Upper lobe of right lung (tissue), 1 donor: Measurements from ENCODE around the gene ITCH. TPM values are rescaled to one million over a fixed set of nuclear protein-coding genes. Genes with fewer than 3 reads are reported as not detected.
A peak's percentile ranks its signal among the peaks of the same experiment; 100 is the strongest.

Experiments used
- ATAC-seq: fragments of 200-7000 bp; cut with Tn5 transposase; one replicate; pipeline ENCODE4 v1.9.1; 2020; ENCODE audit warnings: mild to moderate bottlenecking, moderate library complexity
- DNase-seq: peaks from one replicate; pipeline ENCODE4 v3.0.0-alpha.2; 2020
- H3K27ac ChIP-seq: fragments of 200-600 bp; one replicate; pipeline ENCODE4 v1.8.0; 2022
- H3K27me3 ChIP-seq: fragments of 200-600 bp; one replicate; pipeline ENCODE4 v1.8.0; 2022; ENCODE audit warnings: mild to moderate bottlenecking
- H3K36me3 ChIP-seq: fragments of 200-600 bp; one replicate; pipeline ENCODE4 v1.8.0; 2022
- H3K4me1 ChIP-seq: fragments of 200-600 bp; one replicate; pipeline ENCODE4 v1.8.0; 2022
- H3K4me3 ChIP-seq: fragments of 200-600 bp; one replicate; pipeline ENCODE4 v1.8.0; 2022; ENCODE audit warnings: mild to moderate bottlenecking
- H3K9me3 ChIP-seq: fragments of 200-600 bp; one replicate; pipeline ENCODE4 v1.8.0; 2022
- intact Hi-C: fragments of 100-400 bp; cut with DNase I; formaldehyde crosslinking; loops from one replicate; pipeline ENCODE4 v1.11.0; 2022
- total RNA-seq: library from RNA; stranded (reverse); fragmentation: NEBNext Ultra II Directional; extraction: Animal tissue kit (Norgen Biotek cat#: 25700); gene quantifications from one replicate; pipeline ENCODE4 v1.2.1, GENCODE V29; 2021
- TF ChIP-seq, protein P1 (sequence below): fragments of 200-600 bp; IDR thresholded peaks from one replicate; pipeline ENCODE4 v1.8.0; 2022; ENCODE audit warnings: antibody characterized with exemption
- donor health status: DM: no; HTN: yes; CAD: no; lungs with severe emphysema.

Gene ITCH
- total RNA-seq, 1 donor from 2014 or later, result 65.6 TPM

DNA sequence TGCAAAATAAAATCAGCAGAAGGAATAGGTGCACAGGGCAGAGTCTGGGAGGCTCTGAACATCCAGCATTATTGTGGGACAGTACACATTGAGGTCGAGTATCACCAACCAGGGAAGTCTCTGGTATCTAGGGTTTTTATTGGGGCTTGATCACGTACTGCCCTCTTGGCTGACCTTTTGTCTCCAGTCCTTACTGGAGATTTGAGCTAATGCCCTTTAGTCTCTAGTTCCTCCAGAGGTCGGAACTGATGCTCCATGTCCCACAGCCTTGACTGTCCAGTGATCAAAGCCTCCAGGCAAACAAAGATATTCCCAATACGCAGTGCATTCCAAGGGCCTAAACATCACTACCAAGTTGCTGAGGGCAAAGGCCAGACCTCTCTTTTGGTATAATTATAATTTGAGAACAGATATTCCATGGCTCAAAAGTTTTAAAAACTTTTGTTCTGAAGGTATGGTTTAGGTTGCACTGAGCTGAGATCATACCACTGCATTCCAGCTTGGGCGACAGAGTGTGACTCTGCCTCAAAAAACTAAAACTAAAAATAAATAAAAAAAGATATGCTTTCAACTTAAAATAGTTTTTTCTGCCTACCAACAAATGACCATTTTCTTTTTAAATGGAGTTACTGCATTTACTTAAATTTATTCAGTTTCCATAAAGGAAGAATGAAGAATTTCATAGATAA, 96.3 kb downstream of the ITCH start:
- H3K27ac ChIP-seq, result no peak overlapping the region

DNA sequence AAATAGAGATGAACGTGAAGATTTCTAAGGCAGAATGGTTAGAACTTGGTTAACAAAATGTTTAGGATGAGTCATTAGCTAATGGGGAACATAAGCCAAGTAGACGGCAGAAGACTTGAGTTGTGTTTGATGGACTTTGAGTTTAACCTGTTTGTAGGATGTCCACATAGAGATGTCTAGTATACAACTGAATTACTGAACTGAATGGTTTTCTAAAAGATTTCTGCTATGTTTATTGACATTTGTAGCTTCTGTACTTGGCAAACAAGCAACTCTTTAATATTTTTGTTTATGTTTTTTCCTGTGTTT, 98.7 kb downstream of the ITCH start:
- no peaks in the 10 kb centered on the region for H3K4me1 ChIP-seq
- no peaks in the 10 kb centered on the region for H3K27me3 ChIP-seq
- ATAC-seq (no peak), DNase-seq (no peak)
- no peak overlapping the region for H3K4me3 ChIP-seq
- TF ChIP-seq, protein P1, sequence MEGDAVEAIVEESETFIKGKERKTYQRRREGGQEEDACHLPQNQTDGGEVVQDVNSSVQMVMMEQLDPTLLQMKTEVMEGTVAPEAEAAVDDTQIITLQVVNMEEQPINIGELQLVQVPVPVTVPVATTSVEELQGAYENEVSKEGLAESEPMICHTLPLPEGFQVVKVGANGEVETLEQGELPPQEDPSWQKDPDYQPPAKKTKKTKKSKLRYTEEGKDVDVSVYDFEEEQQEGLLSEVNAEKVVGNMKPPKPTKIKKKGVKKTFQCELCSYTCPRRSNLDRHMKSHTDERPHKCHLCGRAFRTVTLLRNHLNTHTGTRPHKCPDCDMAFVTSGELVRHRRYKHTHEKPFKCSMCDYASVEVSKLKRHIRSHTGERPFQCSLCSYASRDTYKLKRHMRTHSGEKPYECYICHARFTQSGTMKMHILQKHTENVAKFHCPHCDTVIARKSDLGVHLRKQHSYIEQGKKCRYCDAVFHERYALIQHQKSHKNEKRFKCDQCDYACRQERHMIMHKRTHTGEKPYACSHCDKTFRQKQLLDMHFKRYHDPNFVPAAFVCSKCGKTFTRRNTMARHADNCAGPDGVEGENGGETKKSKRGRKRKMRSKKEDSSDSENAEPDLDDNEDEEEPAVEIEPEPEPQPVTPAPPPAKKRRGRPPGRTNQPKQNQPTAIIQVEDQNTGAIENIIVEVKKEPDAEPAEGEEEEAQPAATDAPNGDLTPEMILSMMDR, result no peak
- no peaks in the 10 kb centered on the region for H3K9me3 ChIP-seq
- H3K36me3 ChIP-seq, result peaks cover 76% of the 10 kb centered on the region
- no peak overlapping the region for H3K27ac ChIP-seq
- intact Hi-C loops, result no loop called here

More for the DNA sequence above, 96.3 kb downstream of the ITCH start:
- no peaks in the 10 kb centered on the region for H3K27me3 ChIP-seq
- TF ChIP-seq, protein P1, result no peak
- no peaks in the 10 kb centered on the region for H3K4me1 ChIP-seq
- DNase-seq (no peak), ATAC-seq (no peak)
- H3K36me3 ChIP-seq, result peaks cover 83% of the 10 kb centered on the region
- no peak overlapping the region for H3K4me3 ChIP-seq
- intact Hi-C loops, result no loop called here
- no peaks in the 10 kb centered on the region for H3K9me3 ChIP-seq

DNA sequence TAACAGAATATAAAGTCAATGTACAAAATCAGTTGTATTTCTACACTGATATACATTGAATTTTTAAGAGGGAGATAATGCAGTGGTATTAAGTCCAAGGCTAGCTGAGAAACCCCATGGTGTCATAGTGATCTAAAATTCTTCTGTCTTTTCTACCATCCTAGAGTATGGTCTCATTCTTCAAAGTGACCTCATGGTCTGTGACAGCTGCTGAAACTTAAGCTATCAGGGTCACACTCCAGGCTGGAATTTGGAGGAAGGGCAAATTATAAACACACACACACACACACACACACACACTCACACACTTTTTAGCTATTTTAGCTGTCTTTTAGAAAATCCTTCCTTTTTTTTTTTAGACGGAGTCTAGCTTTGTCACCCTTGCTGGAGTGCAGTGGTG, 105.9 kb downstream of the ITCH start:
- Histone ChIP-seq H3K9me3 (no peaks in the 10 kb centered on the region), H3K27ac (no peak overlapping the region), H3K4me1 (no peaks in the 10 kb centered on the region), H3K27me3 (no peaks in the 10 kb centered on the region), H3K36me3 (peaks cover 52% of the 10 kb centered on the region), H3K4me3 (no peak overlapping the region)
- intact Hi-C loops, result no loop called here
- DNase-seq (no peak), ATAC-seq (no peak)
- TF ChIP-seq, protein P1, result no peak

DNA sequence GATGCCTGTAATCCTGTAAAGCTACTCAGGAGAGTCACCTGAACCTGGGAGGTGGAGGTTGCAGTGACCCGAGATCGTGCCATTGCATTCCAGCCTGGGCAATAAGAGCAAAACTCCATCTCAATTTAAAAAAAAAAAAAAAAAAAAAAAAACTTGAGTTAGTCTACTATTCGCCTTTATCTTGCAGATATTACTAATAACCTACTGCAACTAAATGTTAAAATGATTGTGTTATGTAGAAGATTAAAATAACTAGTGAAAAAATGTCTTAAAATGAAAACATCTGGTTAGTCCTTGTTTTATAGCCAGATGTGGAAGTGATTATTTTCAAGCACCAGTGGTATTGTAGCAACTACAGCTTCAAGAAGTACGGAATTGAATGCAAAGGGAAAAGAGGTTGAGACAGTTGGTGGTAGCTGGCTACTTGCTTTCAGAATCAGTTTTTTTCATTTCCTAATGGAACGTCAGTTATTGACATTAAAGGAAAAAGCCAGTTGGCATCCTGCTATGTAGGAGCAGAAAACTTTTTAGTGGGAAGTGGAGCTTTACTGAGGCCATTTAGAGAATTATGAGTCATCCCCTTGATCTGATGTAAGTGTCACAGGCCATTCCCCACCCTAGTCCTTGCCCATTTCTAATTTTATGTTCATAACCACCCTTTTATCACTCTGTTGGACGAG, 109.3 kb downstream of the ITCH start:
- Histone ChIP-seq H3K4me3 (no peak overlapping the region), H3K36me3 (peaks cover 42% of the 10 kb centered on the region), H3K27me3 (no peaks in the 10 kb centered on the region), H3K4me1 (no peaks in the 10 kb centered on the region), H3K9me3 (no peaks in the 10 kb centered on the region), H3K27ac (no peak overlapping the region)
- ATAC-seq, result peak; percentile 72
- intact Hi-C loops, result no loop called here
- DNase-seq, result no peak
- TF ChIP-seq, protein P1, result no peak

DNA sequence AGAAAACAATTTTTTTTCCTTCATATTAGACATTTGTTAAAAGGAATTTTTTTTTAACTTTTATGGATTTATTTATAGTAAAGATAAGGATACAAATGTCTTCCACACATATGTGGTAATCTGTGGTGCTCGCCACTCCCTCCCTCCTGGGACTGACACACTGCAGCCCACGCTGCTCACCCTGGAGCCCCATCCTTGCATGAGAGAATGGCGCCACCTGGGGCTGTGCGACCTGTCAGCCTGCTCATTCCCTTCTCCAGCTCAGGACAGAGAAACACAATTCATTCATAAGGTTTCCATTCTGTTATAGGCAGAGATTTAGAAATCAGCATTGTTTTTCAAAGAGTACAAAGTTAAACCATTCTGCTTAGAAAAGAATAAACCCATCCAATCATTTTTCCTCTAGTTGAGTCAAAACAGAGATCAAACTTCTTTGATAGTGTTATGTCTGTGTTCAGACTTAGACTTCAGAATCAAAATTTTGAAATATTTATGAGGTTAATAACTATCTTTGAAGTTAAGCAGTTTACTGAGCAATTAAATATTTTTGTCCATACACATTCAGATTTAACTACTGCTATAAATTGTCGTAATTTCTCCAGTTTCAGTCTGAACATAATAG, 110.3 kb downstream of the ITCH start:
- H3K4me1 ChIP-seq, result no peaks in the 10 kb centered on the region
- intact Hi-C loops, result no loop called here
- H3K27ac ChIP-seq, result no peak overlapping the region
- no peaks in the 10 kb centered on the region for H3K27me3 ChIP-seq
- DNase-seq (no peak), ATAC-seq (peak; percentile 71)
- H3K4me3 ChIP-seq, result no peak overlapping the region
- TF ChIP-seq, protein P1, result no peak
- H3K36me3 ChIP-seq, result peaks cover 48% of the 10 kb centered on the region
- no peaks in the 10 kb centered on the region for H3K9me3 ChIP-seq
